Endodermal cell (in vitro differentiated cells): ENCODE results near the gene ANKRD2. TPM values are rescaled to one million over a fixed set of nuclear protein-coding genes. Genes with fewer than 3 reads are reported as not detected.

ENCODE experiments used
- DNase-seq: peaks from one replicate; pipeline ENCODE4 v3.0.0-alpha.2; 2017
- H3K27ac ChIP-seq: 2 replicates; pipeline ENCODE4 v1.5.1; 2013; ENCODE audit warnings: mild to moderate bottlenecking, low read depth, low read length, moderate library complexity
- H3K27me3 ChIP-seq: 2 replicates; pipeline ENCODE4 v1.6.1; 2013; ENCODE audit warnings: mild to moderate bottlenecking, low read length, moderate library complexity; ENCODE audit not compliant: insufficient read depth, control insufficient read depth, poor library complexity, severe bottlenecking
- H3K36me3 ChIP-seq: 2 replicates; pipeline ENCODE4 v1.7.0; 2013; ENCODE audit warnings: mild to moderate bottlenecking, low read length, moderate library complexity; ENCODE audit not compliant: control insufficient read depth, insufficient read depth
- H3K4me1 ChIP-seq: one replicate; pipeline ENCODE4 v1.7.0; 2013; ENCODE audit warnings: low read length; ENCODE audit not compliant: control insufficient read depth, insufficient read depth
- H3K4me3 ChIP-seq: 2 replicates; pipeline ENCODE4 v1.5.1; 2013; ENCODE audit warnings: mild to moderate bottlenecking, low read length, moderate library complexity
- H3K9ac ChIP-seq: 2 replicates; pipeline ENCODE4 v1.6.1; 2013; ENCODE audit warnings: mild to moderate bottlenecking, low read length, moderate library complexity; ENCODE audit not compliant: poor library complexity, severe bottlenecking; ENCODE audit errors: extremely low read depth
- H3K9me3 ChIP-seq: 2 replicates; pipeline ENCODE4 v1.6.1; 2013; ENCODE audit warnings: mild to moderate bottlenecking, low read length, moderate library complexity; ENCODE audit not compliant: control insufficient read depth
- H3K27ac Mint-ChIP-seq: 2 replicates; pipeline ENCODE4 v1.8.0; 2020; ENCODE audit warnings: mixed read lengths
- H3K27me3 Mint-ChIP-seq: 2 replicates; pipeline ENCODE4 v1.8.0; 2021; ENCODE audit warnings: mild to moderate bottlenecking, mixed read lengths; ENCODE audit not compliant: insufficient read depth
- H3K36me3 Mint-ChIP-seq: 2 replicates; pipeline ENCODE4 v1.8.0; 2020; ENCODE audit warnings: low read depth, mixed read lengths
- H3K4me1 Mint-ChIP-seq: 2 replicates; pipeline ENCODE4 v1.8.0; 2020; ENCODE audit warnings: mixed read lengths
- H3K4me3 Mint-ChIP-seq: 2 replicates; pipeline ENCODE4 v1.8.0; 2020; ENCODE audit warnings: mild to moderate bottlenecking, moderate library complexity, mixed read lengths
- H3K9me3 Mint-ChIP-seq: 2 replicates; pipeline ENCODE4 v1.8.0; 2020; ENCODE audit warnings: mild to moderate bottlenecking, mixed read lengths
- CTCF ChIP-seq: fragments of 200-600 bp; sonication (generic); conservative IDR thresholded peaks from 2 replicates; pipeline ENCODE4 v1.5.0; 2021; ENCODE audit warnings: antibody characterized with exemption, mild to moderate bottlenecking
- WGBS, 2 experiments: methylation state at CpG; one replicate each; pipeline versions ENCODE4 v1.1.5 to v1.1.7; 2013; ENCODE audit warnings: missing lambda C conversion rate in 2 of 2, mixed read lengths in 1 of 2; ENCODE audit not compliant: insufficient coverage in 1 of 2, insufficient read length in 1 of 2; 5-methylcytosine and 5-hydroxymethylcytosine counted together
- total RNA-seq, 2 donors: library from RNA; stranded (reverse); fragmentation: NEBNext Ultra II Directional in 1 of 2; extraction: Animal tissue kit (Norgen Biotek cat#: 25700) in 1 of 2; gene quantifications; 2 replicates in 1 of 2; 3 replicates in 1 of 2; pipeline ENCODE4 v1.2.1, GENCODE V29; 2021

Gene ANKRD2
- total RNA-seq, 2 donors from 2014 or later, result not detected

DNA sequence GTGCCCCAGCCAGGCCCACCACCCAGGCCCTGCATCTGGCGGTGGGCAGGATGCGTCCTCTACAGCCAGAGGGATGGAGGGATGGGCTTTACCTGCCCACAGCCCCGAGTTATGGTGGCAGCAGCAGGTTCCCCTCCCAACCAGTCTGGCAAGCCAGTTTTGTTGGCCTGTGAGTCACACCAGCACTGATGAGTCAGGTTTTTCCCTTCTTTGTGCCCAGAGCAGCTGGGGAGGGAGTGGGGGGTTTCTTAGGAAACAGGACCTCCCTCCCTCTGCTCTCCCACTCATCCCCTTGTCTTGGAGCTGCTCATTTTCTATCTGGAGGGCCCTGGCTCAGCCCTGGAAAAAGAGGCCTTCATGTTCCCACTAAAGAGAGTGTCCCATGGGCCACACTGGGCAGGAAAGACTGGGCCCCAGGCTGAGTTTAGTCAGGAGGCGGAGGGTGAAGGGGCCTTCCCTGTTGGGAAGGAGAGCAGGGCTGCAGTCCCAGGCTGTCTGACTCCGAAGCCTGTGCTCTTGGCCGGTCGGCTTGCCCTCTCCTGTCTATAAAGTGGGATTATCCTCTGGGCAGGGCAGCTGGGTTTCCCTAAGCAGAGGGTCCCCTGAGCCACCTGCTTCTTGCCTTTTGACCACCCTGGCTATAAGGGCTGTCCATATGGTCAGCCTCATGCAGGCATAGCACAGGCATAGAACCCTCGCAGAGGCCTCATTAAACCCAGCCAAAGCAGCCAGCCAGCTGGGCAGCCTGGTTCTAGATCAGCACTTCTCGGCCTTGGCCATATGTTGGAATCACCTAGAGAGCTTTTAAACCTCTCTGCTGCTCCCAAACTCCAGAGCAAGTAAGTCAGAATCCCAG, 30.2 kb upstream of the ANKRD2 start:
- Histone ChIP-seq H3K27ac (peak overlapping the region; percentile 85), H3K36me3 (no peaks in the 10 kb centered on the region), H3K4me3 (no peak overlapping the region), H3K27me3 (no peaks in the 10 kb centered on the region), H3K9ac (no peak overlapping the region), H3K4me1 (no peaks in the 10 kb centered on the region), H3K9me3 (no peaks in the 10 kb centered on the region)
- TF ChIP-seq CTCF, result no peak
- H3K4me1 Mint-ChIP-seq, result peaks cover 8% of the 10 kb centered on the region
- peak; percentile 85 for DNase-seq
- H3K36me3 Mint-ChIP-seq, result no peaks in the 10 kb centered on the region
- H3K27ac Mint-ChIP-seq, result peak overlapping the region; percentile 82
- H3K9me3 Mint-ChIP-seq, result no peaks in the 10 kb centered on the region
- H3K27me3 Mint-ChIP-seq, result no peaks in the 10 kb centered on the region
- WGBS, 2 experiments, result 82 to 86% methylated on average over 6 to 9 of the region's 9 CpGs
- no peak overlapping the region for H3K4me3 Mint-ChIP-seq

DNA sequence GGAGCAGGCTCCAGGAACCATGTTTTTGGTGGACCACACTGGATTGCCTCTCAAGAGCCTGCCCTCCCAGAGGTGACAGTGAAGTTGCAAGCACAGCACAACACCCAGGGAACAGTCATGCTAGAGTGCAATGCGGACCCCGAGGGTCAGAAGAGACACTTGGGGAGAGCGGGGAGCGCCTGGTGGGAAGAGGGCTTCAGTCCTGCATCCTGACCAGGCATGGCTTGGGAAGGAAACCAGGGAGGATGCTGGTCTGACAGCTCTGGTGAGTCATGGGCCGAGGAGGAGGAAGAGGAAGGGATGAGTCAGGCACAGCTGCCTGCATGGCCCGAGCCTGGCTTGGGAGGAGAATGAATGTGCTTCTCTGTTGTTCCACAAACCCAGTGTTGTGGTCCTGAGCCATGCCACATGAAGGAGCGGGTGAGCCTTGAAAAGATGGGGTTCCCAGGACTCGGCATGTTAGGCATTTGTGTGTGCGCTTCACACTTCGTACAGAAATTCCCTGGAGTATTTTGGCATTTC, 29.5 kb upstream of the ANKRD2 start:
- Mint-ChIP-seq H3K4me3 (no peak overlapping the region), H3K4me1 (peaks cover 8% of the 10 kb centered on the region)
- H3K4me1 ChIP-seq, result no peaks in the 10 kb centered on the region

More for the DNA sequence above, 29.5 kb upstream of the ANKRD2 start:
- H3K36me3 ChIP-seq, result no peaks in the 10 kb centered on the region
- peak; percentile 75 for DNase-seq
- H3K27ac Mint-ChIP-seq, result peak overlapping the region; percentile 48
- H3K9me3 ChIP-seq, result no peaks in the 10 kb centered on the region
- no peak overlapping the region for H3K4me3 ChIP-seq
- no peak overlapping the region for H3K9ac ChIP-seq
- H3K27me3 ChIP-seq, result no peaks in the 10 kb centered on the region
- no peaks in the 10 kb centered on the region for H3K9me3 Mint-ChIP-seq
- no peaks in the 10 kb centered on the region for H3K36me3 Mint-ChIP-seq
- 87 to 89% methylated on average over 9 to 10 of the region's 10 CpGs for WGBS, 2 experiments
- TF ChIP-seq CTCF, result no peak
- H3K27ac ChIP-seq, result peak overlapping the region; percentile 85
- H3K27me3 Mint-ChIP-seq, result no peaks in the 10 kb centered on the region
